ENCODE measurements around the gene TMEM185B. TPM values are rescaled to one million over a fixed set of nuclear protein-coding genes. Genes with fewer than 3 reads are reported as not detected.
A peak's percentile ranks its signal among the peaks of the same experiment; 100 is the strongest.

The TMEM185B gene
- total and polyA plus RNA-seq, 7 experiments from 2014 or later: 14.9 to 36.8 (median 19.5) TPM

DNA sequence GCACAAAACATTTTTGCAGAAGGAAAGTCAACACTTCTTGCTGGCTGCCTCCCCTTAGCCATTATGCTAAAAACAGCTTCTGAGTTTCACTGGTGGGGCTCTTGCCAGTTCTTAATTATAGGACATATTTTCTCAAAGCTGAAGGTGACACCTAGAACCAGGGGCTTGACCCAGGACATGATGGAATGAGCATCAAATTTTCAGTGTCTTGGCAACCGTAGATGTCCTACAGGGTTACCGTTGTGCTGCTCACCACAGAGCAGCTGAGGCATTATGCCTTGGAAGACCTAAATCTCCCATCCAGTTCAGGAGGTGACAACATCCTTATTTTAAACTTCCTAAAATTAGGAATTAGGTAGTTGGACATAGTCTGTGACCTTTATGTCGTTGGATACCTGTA, 46.7 kb downstream of the TMEM185B start:
- H3K4me3 Mint-ChIP-seq: peak overlapping the region; percentile 87 to 99 (median 96)
- Histone ChIP-seq H3K4me1 (ENCODE audit: control insufficient read depth in 2 of 2, insufficient read depth in 2 of 2, low read length in 2 of 2) (peaks cover 21 to 61% of the 10 kb centered on the region in 2 donors), H3K9me3 (ENCODE audit: control insufficient read depth in 2 of 3, low read length in 3 of 3) (no peaks in the 10 kb centered on the region), H3K27ac (ENCODE audit: low read depth, low read length) (peak overlapping the region; percentile 79), H3K27me3 (ENCODE audit: control insufficient read depth in 2 of 2, insufficient read depth in 2 of 2, low read length in 2 of 2) (no peaks in the 10 kb centered on the region), H3K4me3 (ENCODE audit: low read length) (peak overlapping the region; percentile 68), H3K36me3 (ENCODE audit: control insufficient read depth in 2 of 3, insufficient read depth in 3 of 3, low read length in 3 of 3) (no peaks in the 10 kb centered on the region)
- peaks cover 0 to 3% (median 0%) of the 10 kb centered on the region in 5 donors for H3K27me3 Mint-ChIP-seq
- peak overlapping the region; percentile 95 to 99 (median 97) for H3K27ac Mint-ChIP-seq
- ChIA-PET CTCF (interaction anchor here (0.5 to 4.3 kb wide), 22 partner anchors 9 to 537 kb away, joined by 3 to 60 read pairs (median 4); partner anchors contain the start of genes PTPN4 and TMEM177), POLR2A (interaction anchor here (0.6 to 4.4 kb wide), 28 partner anchors 9 to 535 kb away, joined by 3 to 43 read pairs (median 6); partner anchors contain the start of genes EPB41L5, PTPN4, RALB and TMEM177)
- peaks cover 0 to 11% (median 0%) of the 10 kb centered on the region in 5 donors for H3K36me3 Mint-ChIP-seq
- intact Hi-C loops (cut with micrococcal nuclease): loop anchor here (2.0 to 10.0 kb wide), 9 partner anchors 56 to 1990 kb away; partner anchors contain the start of genes C2orf76 (in 1 of the 2), CLASP1 (in 1 of the 2) and DBI (in 1 of the 2)
- ATAC-seq: no peak
- H3K9me3 Mint-ChIP-seq: peaks cover 0 to 1% (median 0%) of the 10 kb centered on the region in 11 donors
- peaks cover 14 to 65% (median 54%) of the 10 kb centered on the region in 7 donors for H3K4me1 Mint-ChIP-seq
- no peak for DNase-seq

DNA sequence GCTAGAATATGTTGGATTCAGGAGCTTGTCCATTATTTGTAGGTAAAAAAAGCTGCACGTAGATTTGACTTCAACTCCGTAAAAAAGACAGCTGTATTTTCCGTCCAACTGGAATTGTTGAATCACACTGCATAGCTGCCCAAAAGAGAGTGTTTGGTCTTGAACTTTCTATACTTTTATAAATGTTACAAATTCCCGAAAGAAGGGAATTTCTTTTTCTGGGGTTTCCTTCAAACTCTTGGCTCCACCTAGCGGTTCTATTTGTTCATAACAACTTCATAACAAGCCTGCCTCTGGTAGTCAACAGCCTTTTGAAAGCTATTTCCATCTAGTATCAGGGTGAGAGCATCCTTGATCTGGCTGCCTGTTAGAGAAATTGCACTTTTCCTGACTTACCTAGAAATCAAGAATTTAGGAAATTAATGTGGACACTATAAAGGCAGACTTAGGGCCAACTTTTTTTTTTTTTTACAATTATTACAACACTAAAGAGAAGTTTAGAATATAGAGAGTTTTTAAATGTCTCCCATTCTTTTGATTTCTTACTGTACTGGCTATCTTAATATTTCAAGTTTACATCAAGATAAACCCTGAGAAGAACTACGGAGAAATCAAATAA, 48.1 kb downstream of the TMEM185B start:
- H3K36me3 ChIP-seq (ENCODE audit: control insufficient read depth in 2 of 3, insufficient read depth in 3 of 3, low read length in 3 of 3): no peaks in the 10 kb centered on the region
- Mint-ChIP-seq H3K4me3 (peak overlapping the region in 5 of 10 donors; percentile 7 to 50 (median 20)), H3K36me3 (peaks cover 0 to 16% (median 0%) of the 10 kb centered on the region in 5 donors), H3K27ac (peak overlapping the region in 8 of 9 donors; percentile 84 to 99 (median 96)), H3K4me1 (peaks cover 13 to 53% (median 43%) of the 10 kb centered on the region in 7 donors), H3K27me3 (peaks cover 0 to 3% (median 0%) of the 10 kb centered on the region in 5 donors), H3K9me3 (peaks cover 0 to 1% (median 0%) of the 10 kb centered on the region in 11 donors)
- no peak for ATAC-seq
- DNase-seq: peak in 7 of 9 donors; percentile 37 to 63 (median 56)
- ChIA-PET POLR2A (interaction anchor here (0.6 to 4.4 kb wide), 9 partner anchors 47 to 534 kb away, joined by 3 to 43 read pairs (median 6); partner anchors contain the start of genes PTPN4 and TMEM185B), CTCF (interaction anchor here (0.6 to 4.3 kb wide), 34 partner anchors 9 to 535 kb away, joined by 3 to 60 read pairs (median 6); partner anchors contain the start of genes EPB41L5, PTPN4 and TMEM177)
- intact Hi-C loops (cut with micrococcal nuclease): loop anchor here (1.0 to 10.0 kb wide), 11 partner anchors 66 to 1863 kb away; partner anchors contain the start of genes C2orf76 (in 1 of the 2), CLASP1 (in 1 of the 2) and DBI (in 1 of the 2)
- H3K4me1 ChIP-seq (ENCODE audit: control insufficient read depth in 2 of 2, insufficient read depth in 2 of 2, low read length in 2 of 2): peaks cover 17 to 49% of the 10 kb centered on the region in 2 donors
- H3K4me3 ChIP-seq (ENCODE audit: low read length): no peak overlapping the region
- peak overlapping the region; percentile 79 for H3K27ac ChIP-seq (ENCODE audit: low read depth, low read length)
- no peaks in the 10 kb centered on the region for H3K27me3 ChIP-seq (ENCODE audit: control insufficient read depth in 2 of 2, insufficient read depth in 2 of 2, low read length in 2 of 2)
- H3K9me3 ChIP-seq (ENCODE audit: control insufficient read depth in 2 of 3, low read length in 3 of 3): no peaks in the 10 kb centered on the region

Other genes starting within 250 kb of the TMEM185B start
- 1 to 10 TPM; 2.2 to 9.3 (median 6.8) TPM for gene EPB41L5, start 210.3 kb downstream of the TMEM185B start, total RNA-seq
- gene EPB41L5, start 210.3 kb downstream of the TMEM185B start, polyA plus RNA-seq: 1 to 10 TPM; 3.9 to 4.8 TPM
- gene RALB, start 29.5 kb upstream of the TMEM185B start, total RNA-seq: 100 to 1,000 TPM in 1 of 5 experiments, 10 to 100 TPM in 3, 1 to 10 TPM in 1; 8.7 to 119 (median 11.6) TPM
- 10 to 100 TPM; 25.9 to 28.2 TPM for gene RALB, start 29.5 kb upstream of the TMEM185B start, polyA plus RNA-seq
- gene INHBB, start 122.7 kb upstream of the TMEM185B start, total RNA-seq: not detected
- not detected for gene INHBB, start 122.7 kb upstream of the TMEM185B start, polyA plus RNA-seq